Urothelium cell line (cell line): Measurements from ENCODE around the gene PCYT2.

Source experiments
- DNase-seq: peaks from one replicate; pipeline ENCODE4 v3.0.0; 2011; ENCODE audit warnings: low spot score, mixed read lengths
- FAIRE-seq: peaks from 2 replicates; lab custom pipeline; 2011; peaks lifted over from hg19 to GRCh38; lab: Jason Lieb, UNC

PCYT2 gene

DNA sequence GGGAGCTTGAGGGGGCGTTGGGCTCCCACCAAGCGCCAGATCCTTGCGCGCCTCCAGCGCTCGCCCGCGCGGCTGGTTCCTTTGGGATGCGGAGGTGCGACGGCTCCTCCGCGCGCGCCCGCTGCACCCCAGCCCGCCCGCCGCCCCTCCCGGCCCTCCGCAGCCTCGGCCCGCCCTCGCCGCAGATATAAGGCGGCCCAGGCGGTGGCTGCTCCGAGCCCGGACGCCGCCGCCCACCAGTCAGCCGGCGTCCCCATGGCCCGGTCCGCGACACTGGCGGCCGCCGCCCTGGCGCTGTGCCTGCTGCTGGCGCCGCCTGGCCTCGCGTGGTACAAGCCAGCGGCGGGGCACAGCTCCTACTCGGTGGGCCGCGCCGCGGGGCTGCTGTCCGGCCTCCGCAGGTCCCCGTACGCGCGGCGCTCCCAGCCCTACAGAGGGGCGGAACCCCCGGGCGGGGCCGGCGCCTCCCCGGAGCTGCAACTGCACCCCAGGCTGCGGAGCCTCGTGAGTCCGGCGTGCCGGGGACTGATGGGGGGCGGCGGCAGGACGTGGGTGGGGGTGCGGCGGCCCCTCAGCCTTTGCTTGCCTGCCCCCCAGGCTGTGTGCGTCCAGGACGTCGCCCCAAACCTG lies 9.1 kb downstream of the PCYT2 start, which contains the start of gene NPB:
Gene NPB (plus strand): TSS at position 216 of the 630 bp plus-strand sequence. CDS start 40 bp downstream, at position 256.
- DNase-seq = no peak
- no peak for FAIRE-seq

DNA sequence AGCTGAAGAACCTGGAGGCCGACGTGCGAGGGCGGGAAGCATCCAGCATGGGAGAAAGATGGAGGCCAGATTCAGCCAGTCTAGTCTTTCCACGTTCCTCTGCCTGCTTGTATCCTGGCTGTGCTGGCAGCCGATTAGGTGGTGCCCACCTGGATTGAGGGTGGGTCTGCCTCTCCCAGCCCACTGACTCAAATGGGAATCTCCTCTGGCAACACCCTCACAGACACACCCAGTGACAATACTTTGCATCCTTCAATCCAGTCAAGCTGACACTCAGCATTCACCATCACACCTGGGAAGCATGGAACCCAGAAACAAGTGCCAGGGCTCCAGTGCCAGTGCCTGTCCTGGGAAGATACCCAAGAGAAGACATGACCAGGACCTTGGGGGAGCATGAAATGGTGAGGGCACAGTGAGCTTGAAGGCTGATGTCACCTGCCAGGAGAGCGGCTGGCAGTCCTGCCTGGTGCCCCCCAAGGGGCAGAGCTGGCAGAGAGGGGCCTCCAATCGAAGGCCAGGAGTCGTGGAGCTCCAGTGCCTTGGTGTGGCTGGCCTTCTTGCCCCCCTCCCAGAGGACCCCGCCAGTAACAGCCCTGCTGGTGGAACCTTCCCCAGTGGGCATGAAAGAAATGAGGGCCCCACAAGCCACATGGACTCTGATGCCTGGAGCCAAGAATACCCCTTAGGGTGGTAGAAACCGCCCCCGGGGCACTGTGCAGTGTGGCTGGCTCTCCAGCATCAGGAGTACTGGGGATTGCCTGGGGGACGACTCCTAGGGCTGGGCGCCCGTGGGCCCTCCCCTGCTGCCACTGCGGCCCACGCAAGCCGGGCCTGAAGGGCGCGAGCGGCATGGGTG lies 9.8 kb downstream of the PCYT2 start:
- peak; percentile 72 for FAIRE-seq

DNA sequence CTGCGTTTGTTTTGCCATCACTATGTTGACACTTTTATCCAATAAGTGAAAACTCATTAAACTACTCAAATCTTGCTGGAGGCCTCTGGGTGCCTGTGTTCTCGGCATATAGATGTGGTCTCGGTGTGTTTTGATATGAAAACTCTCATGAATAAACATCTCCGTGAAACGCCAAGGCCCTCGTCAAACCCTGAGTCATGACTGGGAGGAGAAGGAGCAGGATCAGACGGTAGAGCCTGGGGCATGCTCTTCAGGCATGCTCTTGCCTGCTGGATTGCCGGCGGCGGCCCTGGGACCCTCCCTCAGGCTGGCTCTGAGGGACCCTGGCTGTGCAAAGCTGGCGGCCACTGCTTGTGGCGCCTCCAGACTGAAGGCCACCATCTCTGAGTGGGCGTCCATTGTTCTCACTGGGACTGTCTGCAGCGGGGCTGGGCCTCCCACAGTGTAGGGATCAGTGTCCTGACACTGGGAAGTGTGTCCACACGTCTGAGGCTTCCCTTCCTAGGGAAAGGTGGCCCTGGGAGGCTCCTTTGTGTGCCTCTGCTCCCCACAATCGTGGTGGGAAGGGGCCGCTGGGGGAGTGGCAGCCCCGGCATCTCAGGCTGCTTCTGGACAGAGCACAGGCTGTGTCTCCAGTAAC lies 10.9 kb downstream of the PCYT2 start:
- FAIRE-seq (no peak), DNase-seq (no peak)

More for the DNA sequence above, 9.8 kb downstream of the PCYT2 start:
- no peak for DNase-seq

DNA sequence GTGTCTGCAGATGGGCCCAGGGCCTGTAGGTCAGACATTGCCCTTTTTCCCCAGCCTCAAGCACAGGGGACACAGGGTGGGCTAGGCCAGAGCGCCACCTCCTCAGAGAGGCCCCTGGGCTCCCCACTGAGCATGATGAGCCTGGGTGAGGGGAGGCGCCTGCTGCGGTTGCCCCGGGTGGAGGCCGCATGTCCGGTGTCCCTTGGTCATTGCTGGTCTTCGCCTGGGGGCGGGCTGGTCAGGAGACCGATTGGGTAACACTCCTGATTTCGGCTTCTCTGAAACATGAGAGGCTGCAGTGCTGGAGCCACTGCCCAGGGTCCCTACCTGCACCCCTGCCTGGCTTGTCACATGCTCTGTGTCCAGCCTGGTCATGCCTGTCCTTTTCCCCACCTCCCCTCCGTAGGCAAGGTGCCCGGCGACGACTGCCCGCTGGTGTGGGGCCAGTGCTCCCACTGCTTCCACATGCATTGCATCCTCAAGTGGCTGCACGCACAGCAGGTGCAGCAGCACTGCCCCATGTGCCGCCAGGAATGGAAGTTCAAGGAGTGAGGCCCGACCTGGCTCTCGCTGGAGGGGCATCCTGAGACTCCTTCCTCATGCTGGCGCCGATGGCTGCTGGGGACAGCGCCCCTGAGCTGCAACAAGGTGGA lies 11.6 kb downstream of the PCYT2 start:
- FAIRE-seq = peak; percentile 76
- DNase-seq = no peak

DNA sequence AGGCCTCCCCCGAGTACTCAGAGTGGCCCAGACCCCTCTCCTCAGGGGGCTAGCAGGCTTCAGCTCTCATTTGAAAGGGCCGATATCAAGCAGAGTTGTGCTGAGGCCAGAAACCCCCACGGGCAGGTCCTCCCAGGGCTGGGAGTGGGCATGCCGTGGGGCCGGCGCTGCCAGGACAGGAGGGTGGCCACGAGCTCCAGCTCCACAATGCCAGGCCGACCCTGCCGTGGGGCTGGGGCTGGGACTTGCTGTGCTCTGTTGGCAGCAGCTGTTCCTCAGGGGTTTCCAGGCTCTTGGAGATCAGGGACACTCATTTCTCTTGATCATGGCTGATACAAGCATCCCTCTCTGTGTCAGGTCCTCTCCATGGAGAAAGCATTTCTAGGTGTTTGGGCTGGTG lies 12.3 kb downstream of the PCYT2 start:
- no peak for FAIRE-seq
- DNase-seq = no peak

DNA sequence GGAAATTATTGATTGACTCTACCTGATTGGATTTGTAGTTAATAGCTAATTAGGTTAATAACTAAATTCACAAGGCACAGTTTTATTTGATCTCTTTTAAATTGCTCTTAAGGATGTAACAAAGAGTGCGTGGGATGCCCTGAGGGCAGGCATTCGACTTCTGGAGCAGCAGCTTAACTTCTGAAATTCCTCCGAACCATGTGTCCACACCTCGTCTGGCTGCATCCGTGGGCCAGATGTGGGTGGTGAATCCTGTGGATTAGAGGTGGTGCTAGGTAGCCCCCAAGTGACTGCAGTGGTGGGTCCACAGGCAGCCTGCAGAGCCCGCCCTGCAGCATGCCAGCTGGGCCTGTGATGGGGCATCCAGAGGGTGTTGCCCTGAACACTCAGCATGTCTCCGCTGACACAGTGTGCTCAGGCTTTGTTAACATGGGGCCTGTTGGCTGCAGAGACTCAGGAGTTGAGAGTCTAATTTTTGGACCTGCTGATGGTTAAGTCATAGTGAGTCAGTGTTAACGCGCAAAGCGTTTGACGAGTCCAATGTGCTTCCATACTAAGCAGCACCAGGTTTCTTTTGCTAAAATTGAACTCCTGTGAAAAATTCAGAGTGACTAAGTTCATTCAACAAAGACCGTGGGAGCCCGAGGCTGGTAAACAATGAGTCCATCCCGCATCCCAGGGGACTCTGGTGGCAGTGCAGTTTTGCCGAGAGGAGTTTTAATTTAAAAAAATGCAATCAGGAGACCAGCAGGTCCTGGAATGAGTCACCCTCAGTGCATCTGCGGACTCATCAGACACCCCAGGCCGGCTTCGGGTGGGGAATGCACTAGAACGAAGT lies 13.0 kb downstream of the PCYT2 start:
- DNase-seq (peak; percentile 75), FAIRE-seq (peak; percentile 23)

DNA sequence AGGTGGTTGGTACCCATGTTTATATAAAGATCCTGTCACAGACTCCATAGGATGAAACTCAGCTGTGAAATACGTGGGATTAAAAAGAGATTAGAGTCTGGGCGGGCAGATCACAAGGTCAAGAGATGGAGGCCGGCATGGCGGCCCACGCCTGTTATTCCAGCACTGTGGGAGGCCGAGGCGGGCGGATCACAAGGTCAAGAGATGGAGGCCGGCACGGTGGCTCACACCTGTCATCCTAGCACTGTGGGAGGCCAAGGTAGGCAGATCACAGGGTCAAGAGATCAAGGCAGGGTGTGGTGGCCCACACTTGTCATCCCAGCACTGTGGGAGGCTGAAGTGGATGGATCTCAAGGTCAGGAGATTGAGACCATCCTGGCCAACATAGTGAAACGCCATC lies 15.8 kb downstream of the PCYT2 start:
- DNase-seq (no peak), FAIRE-seq (no peak)

DNA sequence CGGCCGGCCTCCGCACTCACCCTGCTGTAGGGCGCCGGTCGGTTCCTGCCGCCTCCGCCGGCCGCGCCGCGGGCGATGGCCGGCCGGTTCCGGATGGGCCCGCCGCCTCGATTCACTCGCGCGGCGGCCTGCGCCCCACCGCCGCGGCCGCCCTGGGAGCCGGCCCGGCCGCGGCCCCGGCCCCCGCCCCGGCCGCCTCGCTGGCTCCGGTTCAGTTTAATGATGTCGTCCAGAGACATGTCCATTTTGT lies 20.0 kb downstream of the PCYT2 start:
- peak; percentile 33 for DNase-seq

DNA sequence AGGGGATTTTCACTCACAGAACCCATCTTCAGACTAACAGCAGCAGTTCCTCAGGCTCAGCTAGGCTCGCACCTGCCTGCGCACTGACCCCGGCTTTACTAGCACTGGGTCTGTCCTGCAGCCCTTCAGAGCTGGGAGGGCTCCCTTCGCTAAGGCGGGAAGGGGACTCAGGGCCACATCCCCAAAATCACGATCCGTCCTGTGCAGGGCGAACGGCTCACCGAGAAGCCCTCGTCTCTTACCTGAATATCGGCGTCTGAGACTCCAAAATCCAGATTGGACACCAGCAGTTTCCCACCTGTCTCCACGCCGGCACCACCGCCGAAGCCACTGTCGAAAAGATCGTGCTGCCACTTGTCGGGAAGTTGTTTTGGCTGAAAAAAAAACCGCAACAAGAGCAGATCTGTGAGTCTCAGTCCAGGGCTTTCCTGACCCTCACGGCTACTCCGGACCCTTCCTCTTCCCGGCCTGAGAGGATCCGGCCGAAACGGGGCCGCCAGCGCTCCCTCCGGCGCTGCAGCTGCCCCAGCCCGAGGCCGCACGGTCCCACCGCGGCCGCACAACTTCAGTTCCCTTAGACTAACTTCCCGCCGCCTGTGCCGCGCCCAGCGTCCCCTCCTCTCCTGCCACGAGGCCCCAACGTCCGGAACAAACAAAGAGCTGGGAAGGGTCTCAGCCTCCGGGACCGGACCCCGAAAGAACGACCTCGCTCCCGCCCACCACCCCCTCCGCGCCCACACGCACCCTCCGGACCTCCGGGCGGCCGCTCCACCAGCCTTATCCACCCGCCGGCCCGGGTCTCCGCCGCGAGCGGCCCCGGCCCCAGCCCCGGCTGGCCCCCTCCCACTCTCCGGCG lies 20.5 kb downstream of the PCYT2 start:
- no peak for DNase-seq
- FAIRE-seq = no peak

More for the DNA sequence above, 20.0 kb downstream of the PCYT2 start:
- FAIRE-seq = no peak

DNA sequence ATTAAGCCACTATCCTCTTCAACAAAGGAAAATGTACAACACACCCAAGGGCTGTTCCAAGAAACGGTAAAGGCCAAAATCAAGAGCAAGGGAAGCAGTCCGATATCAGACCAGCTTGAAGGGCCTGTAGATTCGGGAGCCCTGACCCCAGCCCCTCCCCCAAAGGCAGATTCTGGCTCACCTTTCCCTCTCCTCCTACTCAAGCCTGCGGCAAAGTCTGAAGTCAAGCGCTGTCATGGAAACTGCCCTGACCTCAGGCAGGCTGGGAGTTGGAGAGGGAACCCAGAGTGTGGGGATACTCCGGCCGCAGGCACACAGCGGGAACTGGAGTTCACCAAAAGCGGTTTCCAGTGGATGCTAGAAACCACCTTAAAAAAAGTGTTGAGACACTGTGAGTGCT lies 21.6 kb downstream of the PCYT2 start:
- FAIRE-seq = no peak
- DNase-seq = no peak

DNA sequence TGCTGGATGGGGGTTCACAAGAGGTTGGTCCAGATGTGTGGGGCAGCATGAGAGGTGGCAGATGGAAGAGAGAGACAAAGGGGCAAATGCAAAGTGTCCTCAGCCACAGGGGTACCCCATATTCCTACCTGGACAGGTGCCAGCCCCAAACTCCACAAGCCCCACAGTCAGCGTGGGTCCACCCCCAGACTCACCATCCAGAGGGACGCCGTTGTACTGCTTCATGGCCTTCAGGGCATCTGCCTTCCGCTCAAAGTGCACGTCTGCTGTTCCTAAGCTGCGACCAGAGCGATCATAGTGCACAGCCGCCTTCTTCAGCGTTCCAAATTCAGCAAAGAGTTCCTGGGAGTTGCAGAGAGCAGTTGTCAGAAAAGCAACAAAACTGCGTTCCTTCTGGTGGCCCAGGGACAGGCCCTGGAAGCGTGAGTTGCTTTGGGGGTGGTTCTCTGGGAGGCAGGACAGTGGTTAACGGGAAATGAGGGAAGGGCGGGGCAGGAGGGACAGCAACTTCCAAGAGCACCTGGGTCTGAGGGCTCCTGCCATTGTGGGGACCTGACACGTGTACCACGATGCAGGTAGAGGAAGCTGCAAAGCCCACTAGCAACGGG lies 22.1 kb downstream of the PCYT2 start:
- no peak for FAIRE-seq
- no peak for DNase-seq

DNA sequence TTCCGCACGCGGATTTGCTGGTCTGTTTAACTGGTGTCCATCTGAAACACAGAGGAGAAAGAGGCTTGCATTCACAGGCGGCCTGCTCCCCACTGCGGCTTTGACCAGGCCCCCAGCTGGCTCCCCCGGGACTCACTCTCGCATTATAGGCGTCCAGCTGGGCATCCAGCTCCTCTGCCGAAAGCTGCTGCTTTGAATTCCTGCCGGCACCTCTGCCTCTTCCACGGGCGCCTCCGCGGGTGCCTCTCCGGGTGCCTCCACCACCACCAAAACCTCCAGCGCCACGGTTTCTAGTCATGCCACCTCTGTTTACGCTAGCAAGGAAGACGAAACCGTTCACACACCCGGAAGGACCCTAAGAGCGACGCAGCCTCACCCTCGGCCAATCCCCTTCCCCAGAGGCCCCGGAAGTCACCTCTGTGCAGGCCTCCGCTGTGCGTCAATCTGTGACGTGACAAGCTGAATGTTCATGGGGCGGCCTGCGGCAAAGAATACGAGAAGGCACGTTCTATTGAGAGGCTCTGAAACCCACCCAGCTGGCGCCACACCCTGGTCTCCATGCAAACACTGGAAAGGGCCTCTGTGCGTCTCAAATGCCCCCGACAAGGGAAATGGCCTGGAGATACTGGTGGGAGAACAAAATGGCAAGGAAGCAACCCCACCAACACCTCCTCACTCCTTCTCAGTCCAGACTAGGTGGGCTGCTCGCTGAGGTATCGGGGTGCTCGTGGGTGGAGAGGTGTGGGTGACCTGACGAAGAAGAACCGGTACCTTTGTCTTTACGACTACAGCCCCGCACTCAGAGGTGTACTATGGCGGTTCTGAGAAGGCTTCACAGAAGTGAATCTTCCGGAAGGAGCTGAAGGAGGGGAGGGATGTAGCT lies 22.9 kb downstream of the PCYT2 start:
- DNase-seq (no peak), FAIRE-seq (no peak)

DNA sequence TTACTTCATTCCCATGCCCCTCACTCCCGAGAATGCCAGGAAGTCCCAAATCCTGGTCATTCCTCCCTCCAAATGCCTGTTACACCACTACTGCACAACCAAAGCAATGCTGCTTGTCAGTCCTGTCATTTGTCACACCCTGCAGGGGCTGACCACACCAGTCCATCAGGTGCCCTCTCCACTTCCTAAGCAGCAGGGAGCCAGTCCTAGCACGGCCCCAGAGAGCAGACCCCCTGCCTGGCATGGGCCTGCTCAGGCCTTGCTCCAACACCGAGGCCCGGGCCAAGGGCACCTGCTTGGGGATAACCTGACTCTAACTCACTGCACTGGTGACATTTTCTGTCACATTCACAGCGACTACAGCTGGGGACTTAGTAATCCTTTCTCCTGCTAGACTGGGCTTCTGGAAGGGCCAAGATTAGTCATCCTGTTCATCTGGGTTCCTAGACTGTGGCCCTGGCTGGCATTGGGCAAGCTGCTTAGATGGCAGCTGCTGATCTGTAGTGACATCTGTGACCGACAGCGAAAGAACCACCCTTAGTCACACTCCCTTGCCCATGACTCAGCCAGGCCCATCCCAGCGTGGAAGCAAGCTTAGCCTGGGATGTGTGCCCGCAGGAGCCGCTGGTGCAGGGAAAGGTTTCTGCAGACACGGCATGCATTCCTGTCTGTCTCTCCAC lies 25.2 kb downstream of the PCYT2 start:
- no peak for DNase-seq
- FAIRE-seq = no peak

DNA sequence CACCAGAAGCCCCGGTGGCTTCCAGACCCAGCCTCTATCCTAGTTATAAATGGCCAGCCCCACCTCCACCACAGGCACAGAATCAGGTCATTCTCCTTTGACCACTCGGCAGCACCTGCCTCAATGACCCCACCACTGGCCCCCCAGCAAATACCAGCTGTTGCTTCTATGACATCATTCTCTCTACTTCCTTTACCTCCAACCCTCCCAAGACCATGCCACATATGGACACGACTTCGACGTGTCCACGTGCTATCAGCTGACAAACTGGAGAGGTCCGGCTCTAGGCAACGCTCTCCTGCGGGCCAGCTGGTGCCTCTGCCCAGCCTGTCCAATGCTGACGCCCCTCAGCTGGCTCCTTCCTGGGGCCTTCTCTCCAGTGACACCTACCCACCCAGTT lies 25.7 kb downstream of the PCYT2 start:
- FAIRE-seq (peak; percentile 77), DNase-seq (no peak)

DNA sequence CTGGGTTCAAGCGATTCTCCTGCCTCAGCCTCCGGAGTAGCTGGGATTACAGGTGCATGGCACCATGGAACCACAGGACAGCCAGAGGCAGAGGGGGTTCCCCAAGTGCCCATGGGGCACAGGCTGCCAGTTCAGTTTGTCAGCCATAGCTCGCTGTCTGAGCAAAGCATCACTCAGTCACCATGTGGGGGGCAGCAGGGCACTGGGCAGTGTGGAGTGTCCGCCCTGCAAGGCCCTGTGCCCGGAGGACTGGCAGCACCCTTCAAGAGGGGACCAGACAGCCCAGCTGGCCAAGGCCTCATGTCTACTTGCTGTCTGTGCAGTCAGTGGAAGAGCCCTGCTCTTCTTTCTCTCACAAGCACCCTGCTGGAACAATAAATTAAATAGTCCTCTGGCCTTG lies 26.2 kb downstream of the PCYT2 start:
- FAIRE-seq (no peak), DNase-seq (no peak)

DNA sequence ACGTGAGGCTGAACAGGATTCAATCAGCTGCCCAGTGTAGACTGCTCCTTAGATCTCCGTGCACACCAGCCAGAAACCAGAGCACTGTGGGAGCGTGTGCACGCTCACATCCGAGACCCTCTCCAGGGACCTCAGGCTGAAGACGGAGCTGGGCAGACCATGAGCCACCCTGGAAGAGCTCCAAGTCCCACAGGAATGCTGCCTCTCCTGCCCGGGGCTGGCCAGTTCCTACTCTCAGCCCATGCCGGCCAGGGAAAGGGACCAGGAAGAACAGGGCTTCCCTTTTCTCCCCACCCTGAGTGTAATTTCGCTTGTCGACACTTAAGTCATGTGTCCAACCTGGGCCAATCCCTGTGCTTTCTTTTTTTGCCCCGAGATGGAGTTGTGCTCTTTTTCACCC lies 26.7 kb downstream of the PCYT2 start:
- no peak for FAIRE-seq
- no peak for DNase-seq

DNA sequence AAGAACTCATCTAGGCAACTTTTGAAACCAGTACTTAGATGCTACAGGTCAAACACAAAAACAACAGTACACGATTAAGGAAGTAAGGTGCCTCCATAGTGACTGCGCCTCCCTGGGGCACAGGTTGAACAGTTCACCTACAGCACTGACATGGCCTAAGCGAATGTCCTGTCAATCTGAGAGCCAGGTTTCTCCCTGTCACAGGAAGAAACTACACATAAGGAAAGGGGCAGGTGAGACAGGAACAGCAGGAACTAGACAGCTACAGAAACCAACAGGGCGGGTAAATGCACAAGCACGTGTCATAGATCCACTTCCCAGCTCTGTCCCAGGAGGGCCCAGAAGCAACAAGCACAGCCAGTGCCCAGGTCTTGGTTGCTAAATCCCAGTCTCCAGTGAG lies 32.1 kb downstream of the PCYT2 start:
- no peak for DNase-seq
- FAIRE-seq = no peak

DNA sequence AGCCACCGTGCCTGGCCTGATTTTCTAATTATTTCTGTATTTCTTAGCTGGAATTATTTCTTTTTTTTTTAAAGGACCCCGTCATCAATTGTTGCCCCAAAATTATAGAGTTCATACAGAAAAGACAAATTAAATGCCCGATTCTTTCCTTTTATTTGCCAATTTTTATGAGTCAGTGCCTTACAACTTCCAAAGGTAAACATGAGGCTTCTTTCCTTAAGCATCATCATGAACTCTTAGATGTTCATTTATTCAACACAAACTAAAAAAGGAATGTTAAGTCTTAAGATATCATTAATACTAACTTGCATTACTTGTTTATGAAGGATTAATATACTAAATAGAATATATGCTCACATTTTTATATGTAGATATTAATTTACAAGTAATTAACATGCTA lies 32.9 kb downstream of the PCYT2 start:
- FAIRE-seq = no peak
- no peak for DNase-seq
